GM12891 (cell line): Measurements from ENCODE around the gene RNF167.

Source experiments
- PAX5 ChIP-seq: IDR thresholded peaks from 2 replicates; pipeline ENCODE4 v1.6.1; 2011; ENCODE audit warnings: low read length, moderate library complexity, mild to moderate bottlenecking; ENCODE audit not compliant: insufficient read depth, severe bottlenecking
- POLR2A ChIP-seq: IDR thresholded peaks from 2 replicates; pipeline ENCODE4 v1.6.1; 2011; ENCODE audit warnings: low read depth, low read length, control low read depth
- POLR2AphosphoS5 ChIP-seq: IDR thresholded peaks from 2 replicates; pipeline ENCODE4 v1.6.1; 2011; ENCODE audit warnings: low read depth, low read length, control low read depth
- TAF1 ChIP-seq: IDR thresholded peaks from 2 replicates; pipeline ENCODE4 v1.6.1; 2011; ENCODE audit warnings: low read depth, low read length, control low read depth

GRCh38 chr17:4938688-4939545 is 1.2 kb upstream of the RNF167 start:
- TF ChIP-seq POLR2AphosphoS5 (no peak), POLR2A (no peak), TAF1 (no peak), PAX5 (no peak)
